ENCODE results near the gene TMTC1.

DNA sequence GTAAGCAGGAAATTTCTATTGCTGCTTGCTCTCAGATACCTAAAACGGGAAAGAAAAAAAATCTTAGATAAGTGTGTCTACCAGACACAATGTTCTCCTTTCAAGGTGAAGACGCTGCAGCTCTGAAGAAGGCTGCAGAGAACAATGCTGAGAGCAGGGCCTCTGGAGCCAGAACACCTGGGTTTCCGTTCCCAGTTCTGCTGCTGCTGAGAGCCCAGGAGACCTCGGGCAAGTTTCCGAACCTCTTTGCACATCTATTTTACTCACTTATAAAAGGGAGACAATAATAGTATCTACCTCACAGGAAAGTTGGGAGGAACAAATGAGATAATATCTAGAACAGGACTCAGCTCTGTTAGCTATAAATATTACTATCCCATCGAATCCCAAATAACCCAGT, 122.9 kb downstream of the TMTC1 start:
- TF ChIP-seq ZNF274 (IDR thresholded peaks at IDR 0.05; ENCODE audit: low read depth, low read length) (no peak), SUZ12 (IDR thresholded peaks at IDR 0.05; ENCODE audit: extremely low read depth, insufficient read depth, insufficient read length) (no peak), YY1 (IDR thresholded peaks at IDR 0.05; ENCODE audit: insufficient read depth, insufficient read length) (no peak)
